HG03175 (cell line): ENCODE measurements around the gene C2orf66.

ENCODE experiments used
- ATAC-seq: cut with Tn5 transposase; IDR thresholded peaks from one replicate; pipeline ENCODE4 v1.9.1; 2021; ENCODE audit warnings: mild to moderate bottlenecking, moderate library complexity; ENCODE audit not compliant: unreplicated experiment

The C2orf66 gene

DNA sequence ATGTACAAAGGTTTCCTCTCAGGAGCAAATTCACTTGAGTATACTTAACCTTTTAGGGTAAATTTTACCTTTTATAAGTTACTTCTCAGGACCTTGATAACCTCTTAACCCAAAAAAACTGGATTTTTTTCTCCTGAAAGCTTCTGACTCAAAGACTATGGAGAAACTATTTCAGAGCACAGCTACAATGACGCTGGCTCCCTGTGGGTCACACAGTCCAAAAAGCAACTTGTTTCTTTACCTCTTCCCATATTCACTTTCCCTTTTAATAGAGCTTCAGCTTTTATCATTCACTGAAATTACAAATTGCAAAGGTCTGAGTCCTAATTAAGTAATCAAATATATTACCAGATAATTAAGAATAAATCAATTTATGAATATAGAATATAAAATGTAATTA is 42.1 kb downstream of the C2orf66 start:
- ATAC-seq, result no peak

DNA sequence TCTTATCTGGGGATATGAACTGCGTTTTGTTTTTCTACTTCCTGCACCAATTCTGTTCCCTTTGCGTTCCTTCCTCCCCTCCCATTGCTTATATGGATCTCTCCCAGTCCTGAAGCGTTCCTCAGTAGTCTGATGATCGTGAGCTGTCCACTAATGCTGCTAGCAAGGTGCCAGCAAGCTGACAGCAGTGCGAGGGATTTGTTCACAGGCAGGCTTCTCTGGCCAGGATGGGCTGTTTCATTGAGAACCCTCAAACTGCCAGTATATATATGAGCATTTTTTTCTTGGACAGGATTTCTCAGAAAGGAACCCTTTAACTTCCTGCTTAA is 49.8 kb downstream of the C2orf66 start:
- no peak for ATAC-seq

DNA sequence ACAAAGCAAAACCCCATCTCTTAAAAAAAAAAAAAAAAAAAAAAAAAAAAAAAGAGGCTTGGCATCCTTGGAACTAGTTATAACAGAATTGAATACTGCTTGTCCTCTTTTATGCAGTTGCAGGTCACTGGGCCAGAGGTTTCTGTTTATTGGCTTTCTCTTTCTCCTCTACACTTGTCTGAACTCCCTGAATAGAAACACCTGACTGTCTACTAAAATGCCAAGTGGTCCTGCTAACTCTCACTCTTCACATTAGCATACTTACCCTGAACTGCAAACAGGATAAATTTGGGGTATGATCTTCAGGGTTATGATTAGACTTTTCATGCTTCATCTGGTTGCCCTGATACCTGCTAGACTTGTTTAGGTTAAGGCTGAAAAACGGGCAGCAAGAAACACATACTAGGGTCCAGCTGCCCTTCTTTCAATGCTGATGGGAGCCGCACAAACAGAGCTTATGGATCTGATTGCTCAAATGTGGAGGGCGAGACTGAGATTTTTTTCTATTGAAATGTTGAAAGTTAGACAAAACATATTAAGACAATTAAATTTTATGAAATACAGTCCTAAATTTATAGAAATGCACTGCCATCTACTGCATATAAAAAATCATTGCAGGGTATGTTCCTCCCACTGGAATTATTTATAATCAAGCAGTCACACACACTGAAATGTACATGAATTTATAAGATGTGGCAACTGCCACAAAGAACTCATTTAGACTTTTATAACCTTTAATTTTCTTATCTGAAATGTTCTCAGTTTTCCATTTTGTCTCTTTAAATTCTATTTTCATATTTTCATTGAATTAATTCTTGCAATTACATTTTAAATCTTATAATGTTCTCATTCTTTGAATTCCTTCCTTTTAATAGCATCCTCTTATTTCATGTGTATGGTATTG is 50.4 kb downstream of the C2orf66 start:
- ATAC-seq, result no peak
